Prostate gland (tissue), 2 donors: ENCODE results near the gene PITPNC1.

Experiments used
- CTCF ChIP-seq, 4 experiments: fragments of 200-600 bp in 2 of 4; fragments of 450-650 bp in 2 of 4; sonication (generic) in 2 of 4; IDR thresholded peaks; 1 replicate in 3 of 4; 2 replicates in 1 of 4; pipeline ENCODE4 v1.5.1; 2016 to 2019; ENCODE audit warnings: antibody characterized with exemption in 4 of 4, mild to moderate bottlenecking in 2 of 4, moderate library complexity in 2 of 4
- POLR2A ChIP-seq: fragments of 450-650 bp; IDR thresholded peaks from one replicate; pipeline ENCODE4 v1.6.1; 2016; ENCODE audit warnings: antibody characterized with exemption, mild to moderate bottlenecking
- POLR2AphosphoS5 ChIP-seq: sonication (generic); formaldehyde crosslinking; IDR thresholded peaks from one replicate; pipeline ENCODE4 v1.6.1; 2017; ENCODE audit warnings: antibody characterized with exemption

GRCh38 chr17:67742025-67742424 lies 364.9 kb downstream of the PITPNC1 start:
- TF ChIP-seq CTCF (IDR thresholded peaks at IDR 0.05) (no peak), POLR2AphosphoS5 (no peak), POLR2A (no peak)
